HEK293T (cell line): Measurements from ENCODE around the gene GRIA3.

Experiments
- LEF1 ChIP-seq: fragments of 450-650 bp; IDR thresholded peaks from 2 replicates; pipeline ENCODE4 v1.6.1; 2017; ENCODE audit warnings: mild to moderate bottlenecking, borderline replicate concordance
- NFRKB ChIP-seq: fragments of 450-650 bp; IDR thresholded peaks from 2 replicates; pipeline ENCODE4 v1.6.1; 2016; ENCODE audit warnings: mild to moderate bottlenecking, moderate library complexity

DNA sequence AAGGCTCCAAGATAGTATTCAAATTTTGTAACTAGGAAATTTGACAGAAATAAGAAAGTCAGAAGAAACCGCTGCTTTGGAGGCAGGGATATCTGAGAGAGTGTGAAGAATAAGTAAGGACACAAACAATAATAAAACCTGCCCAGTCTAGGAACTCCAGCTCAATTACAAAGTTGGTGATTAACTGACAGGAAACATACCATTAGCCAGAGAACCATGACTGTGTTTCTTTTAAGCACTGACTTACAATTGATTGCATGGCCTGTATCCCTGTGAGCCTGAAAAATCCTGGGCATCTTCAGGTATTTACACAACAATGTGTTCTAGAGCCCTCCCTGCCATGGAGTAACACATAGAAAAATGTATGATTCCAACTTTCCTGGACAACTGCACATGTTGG is 127.4 kb downstream of the GRIA3 start:
- TF ChIP-seq NFRKB (no peak), LEF1 (no peak)
